OCI-LY3 (cell line): ENCODE data around the gene ASCC2.

ENCODE experiments used
- H2AFZ ChIP-seq: fragments of 200-600, 300-600 bp; shearing (Covaris generic); 2 replicates; pipeline ENCODE4 v1.6.0; 2014; ENCODE audit warnings: antibody characterized with exemption, low read depth, low read length
- H3K27ac ChIP-seq: fragments of 200-600, 300-600 bp; sonication (generic); 2 replicates; pipeline ENCODE4 v1.5.1; 2014; ENCODE audit warnings: mild to moderate bottlenecking, low read length, moderate library complexity, mixed read lengths
- H3K27me3 ChIP-seq: fragments of 200-600, 300-600 bp; sonication (generic); 2 replicates; pipeline ENCODE4 v1.6.1; 2014; ENCODE audit warnings: low read depth, low read length, mixed read lengths
- H3K36me3 ChIP-seq: fragments of 200-600, 300-600 bp; sonication (generic); replicated peaks from 2 replicates; pipeline ENCODE3; 2014; ENCODE audit warnings: low read depth, low read length, mixed read lengths
- H3K4me1 ChIP-seq: fragments of 300-600, 200-600 bp; sonication (generic); 2 replicates; pipeline ENCODE4 v1.6.1; 2014; ENCODE audit warnings: low read length, mixed read lengths
- H3K4me2 ChIP-seq: fragments of 200-600, 300-600 bp; sonication (generic); 2 replicates; pipeline ENCODE4 v1.6.1; 2014; ENCODE audit warnings: low read length, mixed read lengths
- H3K4me3 ChIP-seq: fragments of 300-600, 200-600 bp; sonication (generic); 2 replicates; pipeline ENCODE4 v1.5.1; 2014; ENCODE audit warnings: antibody characterized with exemption, mild to moderate bottlenecking, low read length, moderate library complexity
- H3K79me2 ChIP-seq: fragments of 300-600, 200-600 bp; shearing (Covaris generic); 2 replicates; pipeline ENCODE4 v1.6.1; 2014; ENCODE audit warnings: mild to moderate bottlenecking, low read length, mixed read lengths
- H3K9ac ChIP-seq: fragments of 300-600, 200-600 bp; shearing (Covaris generic); 2 replicates; pipeline ENCODE4 v1.6.0; 2014; ENCODE audit warnings: mild to moderate bottlenecking, low read length, moderate library complexity
- H3K9me3 ChIP-seq: fragments of 200-600, 300-600 bp; shearing (Covaris generic); 2 replicates; pipeline ENCODE4 v1.6.1; 2014; ENCODE audit warnings: low read length, mixed read lengths; ENCODE audit not compliant: insufficient read depth
- H4K20me1 ChIP-seq: fragments of 200-600, 300-600 bp; sonication (generic); 2 replicates; pipeline ENCODE4 v1.6.1; 2016; ENCODE audit warnings: low read length, mixed read lengths; ENCODE audit not compliant: insufficient read depth
- CTCF ChIP-seq: fragments of 200-600, 300-600 bp; sonication (generic); IDR thresholded peaks from 2 replicates; pipeline ENCODE4 v1.5.1; 2014; ENCODE audit warnings: antibody characterized with exemption, low read length, low read depth
- EZH2phosphoT487 ChIP-seq: fragments of 200-600 bp; shearing (Covaris generic); IDR thresholded peaks from 2 replicates; pipeline ENCODE4 v1.6.1; 2018; ENCODE audit warnings: antibody characterized with exemption, mixed run types, low read depth

Gene ASCC2

GRCh38 chr22:29855611-29856181, 17.6 kb upstream of the ASCC2 start:
- H3K4me1 ChIP-seq = no peaks in the 10 kb centered on the region
- no peak overlapping the region for H2AFZ ChIP-seq
- TF ChIP-seq EZH2phosphoT487 = no peak
- TF ChIP-seq CTCF = no peak

GRCh38 chr22:29854432-29854831, 16.4 kb upstream of the ASCC2 start:
- no peak overlapping the region for H3K4me2 ChIP-seq
- TF ChIP-seq CTCF = no peak
- no peak for TF ChIP-seq EZH2phosphoT487
- H2AFZ ChIP-seq = no peak overlapping the region
- H3K27ac ChIP-seq = no peak overlapping the region
- no peaks in the 10 kb centered on the region for H3K9me3 ChIP-seq
- no peaks in the 10 kb centered on the region for H3K79me2 ChIP-seq
- no peaks in the 10 kb centered on the region for H3K4me1 ChIP-seq
- no peaks in the 10 kb centered on the region for H3K36me3 ChIP-seq
- no peak overlapping the region for H3K4me3 ChIP-seq
- no peaks in the 10 kb centered on the region for H4K20me1 ChIP-seq
- peaks cover 7% of the 10 kb centered on the region; the same call in 1 of the 2 replicates for H3K27me3 ChIP-seq
- no peak overlapping the region for H3K9ac ChIP-seq

More at GRCh38 chr22:29855611-29856181, 17.6 kb upstream of the ASCC2 start:
- H3K27me3 ChIP-seq = peaks cover 4% of the 10 kb centered on the region; the same call in 1 of the 2 replicates
- no peaks in the 10 kb centered on the region for H3K9me3 ChIP-seq
- H4K20me1 ChIP-seq = no peaks in the 10 kb centered on the region
- no peaks in the 10 kb centered on the region for H3K36me3 ChIP-seq
- no peak overlapping the region for H3K27ac ChIP-seq
- no peak overlapping the region for H3K4me2 ChIP-seq
- H3K4me3 ChIP-seq = no peak overlapping the region
- no peaks in the 10 kb centered on the region for H3K79me2 ChIP-seq
- no peak overlapping the region for H3K9ac ChIP-seq

- H3K36me3 ChIP-seq = no peaks in the 10 kb centered on the region
- no peaks in the 10 kb centered on the region for H3K4me1 ChIP-seq
- no peak overlapping the region for H3K4me2 ChIP-seq
- no peak overlapping the region for H3K4me3 ChIP-seq
- no peaks in the 10 kb centered on the region for H4K20me1 ChIP-seq
- TF ChIP-seq EZH2phosphoT487 = no peak
- no peak for TF ChIP-seq CTCF
- H3K9ac ChIP-seq = no peak overlapping the region
- no peaks in the 10 kb centered on the region for H3K9me3 ChIP-seq
- H2AFZ ChIP-seq = no peak overlapping the region
- H3K79me2 ChIP-seq = no peaks in the 10 kb centered on the region
- H3K27me3 ChIP-seq = peaks cover 7% of the 10 kb centered on the region; the same call in 1 of the 2 replicates
- no peak overlapping the region for H3K27ac ChIP-seq
Measured at GRCh38 chr22:29848111-29848510, 10.0 kb upstream of the ASCC2 start.

- H3K9ac ChIP-seq = no peak overlapping the region
- peaks cover 7% of the 10 kb centered on the region; the same call in 1 of the 2 replicates for H3K27me3 ChIP-seq
- H3K79me2 ChIP-seq = no peaks in the 10 kb centered on the region
- no peak overlapping the region for H3K4me2 ChIP-seq
- no peaks in the 10 kb centered on the region for H4K20me1 ChIP-seq
- no peak overlapping the region for H3K4me3 ChIP-seq
- H3K27ac ChIP-seq = no peak overlapping the region
- H3K4me1 ChIP-seq = no peaks in the 10 kb centered on the region
- H2AFZ ChIP-seq = no peak overlapping the region
- H3K9me3 ChIP-seq = no peaks in the 10 kb centered on the region
- no peak for TF ChIP-seq CTCF
- TF ChIP-seq EZH2phosphoT487 = no peak
- no peaks in the 10 kb centered on the region for H3K36me3 ChIP-seq
Measured at GRCh38 chr22:29846290-29846689, 8.2 kb upstream of the ASCC2 start.
